PC-9 (cell line): Measurements from ENCODE around the gene LXN.

ENCODE experiments used
- EZH2 ChIP-seq: fragments of 200-600 bp; sonication (generic); IDR thresholded peaks from 2 replicates; pipeline ENCODE4 v1.8.0; 2017; ENCODE audit warnings: antibody characterized with exemption, low read depth
- TF ChIP-seq, protein P1 (sequence below): fragments of 200-600 bp; sonication (generic); conservative IDR thresholded peaks from 2 replicates; pipeline ENCODE4 v1.6.1; 2017; ENCODE audit warnings: mixed run types, antibody characterized with exemption, mild to moderate bottlenecking, moderate library complexity

DNA sequence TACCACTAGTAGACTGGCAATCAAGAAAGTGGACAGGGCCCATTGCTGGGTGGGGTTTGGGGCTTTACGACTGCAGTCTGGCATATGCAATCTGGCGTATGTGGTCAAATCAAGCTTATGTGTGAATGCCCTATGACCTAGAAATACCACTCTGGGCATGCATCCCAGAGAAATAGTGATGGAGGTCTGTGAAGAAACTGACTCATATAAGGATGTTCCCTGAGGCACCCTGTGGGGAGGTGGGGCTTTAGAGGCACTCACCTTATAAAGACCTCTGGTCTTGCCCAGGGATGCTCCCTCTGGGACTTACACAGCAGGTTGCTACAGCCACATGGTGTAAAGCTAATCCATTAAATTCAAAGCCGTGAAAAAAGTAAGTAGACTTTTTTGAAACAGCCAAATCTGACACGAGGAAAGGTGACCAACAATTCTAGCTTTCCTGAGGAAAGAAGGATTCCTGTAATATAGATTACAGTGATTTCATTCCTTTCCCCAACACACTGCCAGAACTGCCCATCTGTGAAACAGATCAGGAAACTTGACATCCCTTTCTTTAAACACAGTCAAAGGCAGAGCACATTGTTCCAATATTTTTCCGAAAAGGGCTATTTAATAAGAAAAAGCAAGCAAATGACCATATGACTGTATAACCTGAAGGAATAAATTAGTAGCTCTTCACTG is 46.2 kb upstream of the LXN start:
- TF ChIP-seq, protein P1, sequence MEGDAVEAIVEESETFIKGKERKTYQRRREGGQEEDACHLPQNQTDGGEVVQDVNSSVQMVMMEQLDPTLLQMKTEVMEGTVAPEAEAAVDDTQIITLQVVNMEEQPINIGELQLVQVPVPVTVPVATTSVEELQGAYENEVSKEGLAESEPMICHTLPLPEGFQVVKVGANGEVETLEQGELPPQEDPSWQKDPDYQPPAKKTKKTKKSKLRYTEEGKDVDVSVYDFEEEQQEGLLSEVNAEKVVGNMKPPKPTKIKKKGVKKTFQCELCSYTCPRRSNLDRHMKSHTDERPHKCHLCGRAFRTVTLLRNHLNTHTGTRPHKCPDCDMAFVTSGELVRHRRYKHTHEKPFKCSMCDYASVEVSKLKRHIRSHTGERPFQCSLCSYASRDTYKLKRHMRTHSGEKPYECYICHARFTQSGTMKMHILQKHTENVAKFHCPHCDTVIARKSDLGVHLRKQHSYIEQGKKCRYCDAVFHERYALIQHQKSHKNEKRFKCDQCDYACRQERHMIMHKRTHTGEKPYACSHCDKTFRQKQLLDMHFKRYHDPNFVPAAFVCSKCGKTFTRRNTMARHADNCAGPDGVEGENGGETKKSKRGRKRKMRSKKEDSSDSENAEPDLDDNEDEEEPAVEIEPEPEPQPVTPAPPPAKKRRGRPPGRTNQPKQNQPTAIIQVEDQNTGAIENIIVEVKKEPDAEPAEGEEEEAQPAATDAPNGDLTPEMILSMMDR, result no peak
- TF ChIP-seq EZH2, result no peak
